MM.1S (cell line): ENCODE measurements around the gene COL5A1.

Experiments used
- CTCF ChIP-seq: fragments of 300-600 bp; sonication (generic); IDR thresholded peaks from 2 replicates; pipeline ENCODE4 v1.5.1; 2016; ENCODE audit warnings: antibody characterized with exemption, low read length, mixed read lengths
- EZH2 ChIP-seq: fragments of 300-600 bp; sonication (generic); optimal IDR thresholded peaks from 2 replicates; pipeline ENCODE3; 2017; ENCODE audit warnings: low read depth, mild to moderate bottlenecking, antibody characterized with exemption, low read length, mixed read lengths
- EZH2phosphoT487 ChIP-seq: fragments of 300-600 bp; sonication (generic); IDR thresholded peaks from 2 replicates; pipeline ENCODE4 v1.6.1; 2018; ENCODE audit warnings: antibody characterized with exemption, low read length

- no peak for TF ChIP-seq CTCF
- no peak for TF ChIP-seq EZH2
- TF ChIP-seq EZH2phosphoT487: no peak
These were observed 27.9 kb downstream of the COL5A1 start for GRCh38 chr9:134669399-134669955.
